Spleen (tissue), 11 donors: ENCODE measurements around the gene CTSG. TPM values are rescaled to one million over a fixed set of nuclear protein-coding genes. Genes with fewer than 3 reads are reported as not detected.

Experiments used
- DNase-seq: peaks from one replicate; pipeline ENCODE4 v3.0.0-alpha.2; 2020
- H3K27ac ChIP-seq, 8 donors: fragments of 200-600 bp; sonication (generic) in 7 of 8; 1 replicate in 4 of 8; 2 replicates in 4 of 8; pipeline versions ENCODE4 v1.5.0 to v1.8.0; 2016 to 2021; ENCODE audit warnings: inconsistent platforms in 4 of 8, mild to moderate bottlenecking in 4 of 8, moderate library complexity in 1 of 8
- H3K27me3 ChIP-seq, 7 donors: fragments of 200-600 bp; sonication (generic) in 6 of 7; replicated peaks in 1 of 7; 1 replicate in 4 of 7; 2 replicates in 3 of 7; pipeline versions ENCODE4 v1.5.0 to v1.8.0; 2016 to 2021; ENCODE audit warnings: inconsistent platforms in 3 of 7, mild to moderate bottlenecking in 1 of 7
- H3K36me3 ChIP-seq, 6 donors: fragments of 200-600 bp; sonication (generic) in 5 of 6; 1 replicate in 4 of 6; 2 replicates in 2 of 6; pipeline versions ENCODE4 v1.5.0 to v1.8.0; 2016 to 2021; ENCODE audit warnings: inconsistent platforms in 2 of 6
- H3K4me1 ChIP-seq, 6 donors: fragments of 200-600 bp; sonication (generic) in 5 of 6; 1 replicate in 3 of 6; 2 replicates in 3 of 6; pipeline versions ENCODE4 v1.5.0 to v1.8.0; 2016 to 2021; ENCODE audit warnings: inconsistent platforms in 3 of 6
- H3K4me3 ChIP-seq, 8 donors: fragments of 200-600 bp; sonication (generic) in 7 of 8; 1 replicate in 4 of 8; 2 replicates in 4 of 8; pipeline versions ENCODE4 v1.5.0 to v1.8.0; 2016 to 2021; ENCODE audit warnings: inconsistent platforms in 4 of 8, mild to moderate bottlenecking in 4 of 8, moderate library complexity in 2 of 8
- H3K9me3 ChIP-seq, 8 donors: fragments of 200-600 bp; sonication (generic) in 7 of 8; 1 replicate in 4 of 8; 2 replicates in 4 of 8; pipeline versions ENCODE4 v1.5.0 to v1.8.0; 2016 to 2021; ENCODE audit warnings: inconsistent platforms in 4 of 8
- POLR2A ChIP-seq, 3 donors: fragments of 450-650 bp; IDR thresholded peaks; one replicate each; pipeline ENCODE4 v1.5.1; 2017; ENCODE audit warnings: antibody characterized with exemption in 3 of 3, mild to moderate bottlenecking in 1 of 3
- POLR2AphosphoS5 ChIP-seq, 3 donors: sonication (generic); formaldehyde crosslinking; IDR thresholded peaks; one replicate each; pipeline ENCODE4 v1.5.1; 2017; ENCODE audit warnings: antibody characterized with exemption in 3 of 3
- WGBS, 5 donors: extraction: QIAGEN DNeasy Blood & Tissue Kit in 3 of 5; methylation state at CpG; one replicate each; pipeline versions ENCODE4 v1.1.5 to v1.1.7; 2013 to 2018; 5-methylcytosine and 5-hydroxymethylcytosine counted together
- intact Hi-C: fragments of 100-400 bp; cut with DNase I; formaldehyde crosslinking; loops from one replicate; pipeline ENCODE4 v1.15.0; 2023; ENCODE audit warnings: low total_unique reads
- polyA plus RNA-seq, 3 donors: library from polyadenylated mRNA; stranded (reverse); fragments of 200-250 nt; gene quantifications; one replicate each; pipeline ENCODE4 v1.2.1, GENCODE V29; 2013
- total RNA-seq, 7 donors: library from RNA; depleted of rRNA in 3 of 7; stranded (reverse); fragments of >200 nt in 3 of 7; fragmentation: NEBNext Ultra II Directional in 4 of 7; extraction: Animal tissue kit (Norgen Biotek cat#: 25700) in 4 of 7; gene quantifications; one replicate each; pipeline versions ENCODE4 v1.1.0 to v1.2.1, GENCODE V29; 2016 to 2021
- TF ChIP-seq, protein P1 (sequence below), 11 experiments: fragments of 200-600 bp in 7 of 11; fragments of 450-650 bp in 4 of 11; sonication (generic) in 4 of 11; IDR thresholded peaks in 8 of 11; conservative IDR thresholded peaks in 3 of 11; 1 replicate in 7 of 11; 2 replicates in 4 of 11; pipeline versions ENCODE4 v1.4.0 to v1.8.0; 2016 to 2021; ENCODE audit warnings: antibody characterized with exemption in 11 of 11, inconsistent platforms in 4 of 11, mild to moderate bottlenecking in 1 of 11
- donor health status: healthy with polysubstance abuse.
- donor health status: DM: no; HTN: no; CAD: no; lungs with moderate emphysema.
- donor health status: DM: no; HTN: no; CAD: no.
- donor health status: Bipolar disorder and iron deficiency.
- donor health status: healthy.
- donor health status: DM: no; HTN: no; CAD: no.
- donor health status: DM: yes; HTN: yes; CAD: no.

The CTSG gene
- total and polyA plus RNA-seq, 10 donors, result 0.74 to 53.1 (median 5.1) TPM

- no peak for DNase-seq
- Histone ChIP-seq H3K4me3 (no peak overlapping the region), H3K36me3 (no peaks in the 10 kb centered on the region), H3K4me1 (peaks cover 0 to 9% (median 0%) of the 10 kb centered on the region in 6 donors), H3K27ac (no peak overlapping the region), H3K27me3 (no peaks in the 10 kb centered on the region), H3K9me3 (peaks cover 0 to 4% (median 3%) of the 10 kb centered on the region in 8 donors)
- TF ChIP-seq POLR2AphosphoS5 (IDR thresholded peaks at IDR 0.05) (no peak), POLR2A (IDR thresholded peaks at IDR 0.05) (no peak)
- TF ChIP-seq, protein P1, sequence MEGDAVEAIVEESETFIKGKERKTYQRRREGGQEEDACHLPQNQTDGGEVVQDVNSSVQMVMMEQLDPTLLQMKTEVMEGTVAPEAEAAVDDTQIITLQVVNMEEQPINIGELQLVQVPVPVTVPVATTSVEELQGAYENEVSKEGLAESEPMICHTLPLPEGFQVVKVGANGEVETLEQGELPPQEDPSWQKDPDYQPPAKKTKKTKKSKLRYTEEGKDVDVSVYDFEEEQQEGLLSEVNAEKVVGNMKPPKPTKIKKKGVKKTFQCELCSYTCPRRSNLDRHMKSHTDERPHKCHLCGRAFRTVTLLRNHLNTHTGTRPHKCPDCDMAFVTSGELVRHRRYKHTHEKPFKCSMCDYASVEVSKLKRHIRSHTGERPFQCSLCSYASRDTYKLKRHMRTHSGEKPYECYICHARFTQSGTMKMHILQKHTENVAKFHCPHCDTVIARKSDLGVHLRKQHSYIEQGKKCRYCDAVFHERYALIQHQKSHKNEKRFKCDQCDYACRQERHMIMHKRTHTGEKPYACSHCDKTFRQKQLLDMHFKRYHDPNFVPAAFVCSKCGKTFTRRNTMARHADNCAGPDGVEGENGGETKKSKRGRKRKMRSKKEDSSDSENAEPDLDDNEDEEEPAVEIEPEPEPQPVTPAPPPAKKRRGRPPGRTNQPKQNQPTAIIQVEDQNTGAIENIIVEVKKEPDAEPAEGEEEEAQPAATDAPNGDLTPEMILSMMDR (IDR thresholded peaks at IDR 0.05 in 8 of 11, conservative IDR thresholded peaks at IDR 0.05 in 3 of 11), result no peak
- intact Hi-C loops, result no loop called here
- WGBS, 5 donors, result 60 to 89% (median 80%) methylated on average over 2 of the region's 2 CpGs
Measured at GRCh38 chr14:24578558-24578957, 2.5 kb upstream of the CTSG start.

- intact Hi-C loops, result no loop called here
- 51 to 80% (median 75%) methylated on average over 5 of the region's 5 CpGs for WGBS, 5 donors
- Histone ChIP-seq H3K4me1 (peaks cover 0 to 9% (median 0%) of the 10 kb centered on the region in 6 donors), H3K9me3 (no peaks in the 10 kb centered on the region), H3K27me3 (no peaks in the 10 kb centered on the region), H3K27ac (no peak overlapping the region), H3K4me3 (no peak overlapping the region), H3K36me3 (no peaks in the 10 kb centered on the region)
- no peak for TF ChIP-seq POLR2A (IDR thresholded peaks at IDR 0.05)
- TF ChIP-seq, protein P1 (IDR thresholded peaks at IDR 0.05 in 8 of 11, conservative IDR thresholded peaks at IDR 0.05 in 3 of 11), result no peak
- TF ChIP-seq POLR2AphosphoS5 (IDR thresholded peaks at IDR 0.05), result no peak
- no peak for DNase-seq
Measured at GRCh38 chr14:24576771-24577170, 721 bp upstream of the CTSG start.

DNA sequence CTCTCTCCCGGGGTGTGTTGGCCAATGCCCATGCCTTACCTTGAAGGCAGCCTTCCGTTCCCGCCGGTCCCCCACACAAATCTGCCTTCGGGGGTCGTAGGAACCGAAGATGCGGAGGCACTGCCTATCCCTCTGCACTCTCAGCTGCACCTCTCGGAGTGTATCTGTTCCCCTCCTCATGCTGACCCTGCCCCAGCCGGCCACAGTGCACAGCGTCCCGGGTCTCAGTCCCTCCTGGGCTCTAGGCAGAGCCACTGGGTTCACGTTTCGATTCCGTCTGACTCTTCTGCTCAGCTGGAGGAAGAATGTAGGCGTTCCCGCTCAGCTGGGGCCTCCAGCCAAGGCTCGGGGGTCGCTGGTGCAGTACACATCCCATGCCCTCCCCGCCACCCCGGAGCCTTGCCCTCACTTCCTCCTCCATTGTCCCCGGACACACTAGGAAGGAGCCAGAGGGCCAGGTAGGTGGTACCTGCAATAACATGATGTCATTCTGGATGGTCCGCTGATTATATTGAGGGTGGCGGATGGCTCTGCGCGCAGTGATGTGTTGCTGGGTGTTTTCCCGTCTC, 1.8 kb downstream of the CTSG start:
- Histone ChIP-seq H3K27me3 (no peaks in the 10 kb centered on the region), H3K27ac (no peak overlapping the region), H3K4me1 (peaks cover 0 to 9% (median 0%) of the 10 kb centered on the region in 6 donors), H3K36me3 (no peaks in the 10 kb centered on the region), H3K9me3 (peaks cover 0 to 9% (median 2%) of the 10 kb centered on the region in 8 donors), H3K4me3 (no peak overlapping the region)
- DNase-seq, result peak; percentile 68
- 74 to 89% (median 79%) methylated on average over 25 to 27 of the region's 27 CpGs for WGBS, 5 donors
- intact Hi-C loops, result no loop called here
- TF ChIP-seq POLR2AphosphoS5 (IDR thresholded peaks at IDR 0.05) (no peak), POLR2A (IDR thresholded peaks at IDR 0.05) (no peak)
- TF ChIP-seq, protein P1 (IDR thresholded peaks at IDR 0.05 in 8 of 11, conservative IDR thresholded peaks at IDR 0.05 in 3 of 11), result no peak

DNA sequence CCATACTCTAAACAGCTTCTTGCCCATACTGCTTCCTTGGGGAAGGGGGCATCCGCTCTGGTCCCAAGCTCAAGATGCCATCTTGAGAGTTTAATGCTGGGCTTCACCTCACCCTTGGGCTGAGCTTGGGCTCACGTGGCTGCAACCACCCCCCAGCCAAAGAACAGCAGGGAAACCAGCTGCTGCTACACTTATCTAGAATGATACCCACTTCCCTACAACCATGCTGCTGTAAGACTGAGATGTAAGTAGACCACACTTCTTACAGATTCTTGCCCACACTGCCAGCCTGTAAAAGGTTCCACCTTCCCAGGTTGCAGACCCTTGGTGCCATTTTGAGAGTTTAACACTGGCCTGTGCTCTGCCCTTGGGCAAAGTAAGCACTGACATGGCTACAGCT, 9.7 kb downstream of the CTSG start:
- DNase-seq, result no peak
- Histone ChIP-seq H3K27ac (no peak overlapping the region), H3K4me3 (no peak overlapping the region), H3K9me3 (peaks cover 2 to 76% (median 55%) of the 10 kb centered on the region in 8 donors), H3K27me3 (no peaks in the 10 kb centered on the region), H3K36me3 (no peaks in the 10 kb centered on the region), H3K4me1 (no peaks in the 10 kb centered on the region)
- no peak for TF ChIP-seq POLR2AphosphoS5 (IDR thresholded peaks at IDR 0.05)
- TF ChIP-seq POLR2A (IDR thresholded peaks at IDR 0.05), result no peak
- TF ChIP-seq, protein P1 (IDR thresholded peaks at IDR 0.05 in 8 of 11, conservative IDR thresholded peaks at IDR 0.05 in 3 of 11), result no peak
- intact Hi-C loops, result no loop called here
- WGBS, 5 donors, result 70 to 90% (median 77%) methylated on average over 2 of the region's 2 CpGs
